Neutrophil (primary cell): Measurements from ENCODE around the gene SRXN1.
A peak's percentile ranks its signal among the peaks of the same experiment; 100 is the strongest.

Experiments used
- H3K27ac ChIP-seq: fragments of 200-600 bp; sonication (generic); 2 replicates; pipeline ENCODE4 v1.5.1; 2016; ENCODE audit warnings: mild to moderate bottlenecking, moderate library complexity
- H3K27me3 ChIP-seq: fragments of 200-600 bp; sonication (generic); 2 replicates; pipeline ENCODE4 v1.6.0; 2016; ENCODE audit warnings: mild to moderate bottlenecking
- H3K36me3 ChIP-seq: fragments of 200-600 bp; sonication (generic); 2 replicates; pipeline ENCODE4 v1.5.1; 2017
- H3K4me1 ChIP-seq, 2 experiments: fragments of 200-600 bp in 1 of 2; sonication (generic) in 1 of 2; 1 replicate in 1 of 2; 2 replicates in 1 of 2; pipeline versions ENCODE4 v1.5.1 to v1.6.1; 2013 to 2016; ENCODE audit warnings: low read depth in 1 of 2, low read length in 1 of 2, mild to moderate bottlenecking in 1 of 2, moderate library complexity in 1 of 2; ENCODE audit not compliant: control insufficient read depth in 1 of 2, insufficient read depth in 1 of 2
- H3K4me3 ChIP-seq, 2 experiments: fragments of 200-600 bp in 1 of 2; sonication (generic) in 1 of 2; 1 replicate in 1 of 2; 2 replicates in 1 of 2; pipeline ENCODE4 v1.5.1; 2013 to 2016; ENCODE audit warnings: low read depth in 1 of 2, low read length in 1 of 2, mild to moderate bottlenecking in 1 of 2, moderate library complexity in 1 of 2
- H3K9me3 ChIP-seq: fragments of 200-600 bp; sonication (generic); 2 replicates; pipeline ENCODE4 v1.5.1; 2016
- TF ChIP-seq, protein P1 (sequence below): fragments of 200-600 bp; sonication (generic); IDR thresholded peaks from 2 replicates; pipeline ENCODE4 v1.5.1; 2016; ENCODE audit warnings: antibody characterized with exemption

The SRXN1 gene

DNA sequence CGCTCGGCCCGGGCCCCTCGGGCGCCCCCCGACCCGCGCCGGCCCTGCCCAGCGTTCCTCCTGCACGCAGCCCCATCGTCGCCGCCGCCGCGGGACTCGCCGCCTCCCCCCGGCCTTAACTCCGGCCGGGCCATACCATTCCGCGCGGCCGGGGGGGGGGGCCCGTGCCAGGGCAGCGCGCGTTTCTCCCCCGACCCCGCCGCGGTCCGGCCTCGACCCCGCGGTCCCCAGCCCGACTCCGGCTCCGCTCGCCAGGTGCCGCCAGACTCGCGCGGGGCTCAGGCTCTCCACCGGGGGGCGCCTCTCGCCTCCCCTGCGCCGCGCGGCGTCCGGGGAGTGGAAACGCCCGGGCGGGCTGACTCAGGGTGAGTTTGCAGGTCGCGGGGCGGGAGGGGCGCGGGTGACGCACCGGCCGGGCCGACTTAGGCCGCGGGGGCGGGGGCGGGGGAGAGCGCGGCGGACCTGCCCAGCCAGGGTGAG, at the start of gene SRXN1:
Gene SRXN1 (minus strand): TSS at position 91 of the 480 bp plus-strand sequence. CDS start 15 bp downstream, at position 76.
- TF ChIP-seq, protein P1, sequence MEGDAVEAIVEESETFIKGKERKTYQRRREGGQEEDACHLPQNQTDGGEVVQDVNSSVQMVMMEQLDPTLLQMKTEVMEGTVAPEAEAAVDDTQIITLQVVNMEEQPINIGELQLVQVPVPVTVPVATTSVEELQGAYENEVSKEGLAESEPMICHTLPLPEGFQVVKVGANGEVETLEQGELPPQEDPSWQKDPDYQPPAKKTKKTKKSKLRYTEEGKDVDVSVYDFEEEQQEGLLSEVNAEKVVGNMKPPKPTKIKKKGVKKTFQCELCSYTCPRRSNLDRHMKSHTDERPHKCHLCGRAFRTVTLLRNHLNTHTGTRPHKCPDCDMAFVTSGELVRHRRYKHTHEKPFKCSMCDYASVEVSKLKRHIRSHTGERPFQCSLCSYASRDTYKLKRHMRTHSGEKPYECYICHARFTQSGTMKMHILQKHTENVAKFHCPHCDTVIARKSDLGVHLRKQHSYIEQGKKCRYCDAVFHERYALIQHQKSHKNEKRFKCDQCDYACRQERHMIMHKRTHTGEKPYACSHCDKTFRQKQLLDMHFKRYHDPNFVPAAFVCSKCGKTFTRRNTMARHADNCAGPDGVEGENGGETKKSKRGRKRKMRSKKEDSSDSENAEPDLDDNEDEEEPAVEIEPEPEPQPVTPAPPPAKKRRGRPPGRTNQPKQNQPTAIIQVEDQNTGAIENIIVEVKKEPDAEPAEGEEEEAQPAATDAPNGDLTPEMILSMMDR = peak; percentile 97
- peak within 1 kb of the TSS; percentile 91 for H3K27ac ChIP-seq
- H3K27me3 ChIP-seq = peaks cover 21% of the 10 kb centered on the region
- H3K9me3 ChIP-seq = no peaks in the 10 kb centered on the region
- H3K36me3 ChIP-seq = peaks cover 20% of the 10 kb centered on the region
- H3K4me3 ChIP-seq = peak within 1 kb of the TSS; percentile 82 to 98
- peaks cover 26 to 36% of the 10 kb centered on the region in 2 experiments for H3K4me1 ChIP-seq

DNA sequence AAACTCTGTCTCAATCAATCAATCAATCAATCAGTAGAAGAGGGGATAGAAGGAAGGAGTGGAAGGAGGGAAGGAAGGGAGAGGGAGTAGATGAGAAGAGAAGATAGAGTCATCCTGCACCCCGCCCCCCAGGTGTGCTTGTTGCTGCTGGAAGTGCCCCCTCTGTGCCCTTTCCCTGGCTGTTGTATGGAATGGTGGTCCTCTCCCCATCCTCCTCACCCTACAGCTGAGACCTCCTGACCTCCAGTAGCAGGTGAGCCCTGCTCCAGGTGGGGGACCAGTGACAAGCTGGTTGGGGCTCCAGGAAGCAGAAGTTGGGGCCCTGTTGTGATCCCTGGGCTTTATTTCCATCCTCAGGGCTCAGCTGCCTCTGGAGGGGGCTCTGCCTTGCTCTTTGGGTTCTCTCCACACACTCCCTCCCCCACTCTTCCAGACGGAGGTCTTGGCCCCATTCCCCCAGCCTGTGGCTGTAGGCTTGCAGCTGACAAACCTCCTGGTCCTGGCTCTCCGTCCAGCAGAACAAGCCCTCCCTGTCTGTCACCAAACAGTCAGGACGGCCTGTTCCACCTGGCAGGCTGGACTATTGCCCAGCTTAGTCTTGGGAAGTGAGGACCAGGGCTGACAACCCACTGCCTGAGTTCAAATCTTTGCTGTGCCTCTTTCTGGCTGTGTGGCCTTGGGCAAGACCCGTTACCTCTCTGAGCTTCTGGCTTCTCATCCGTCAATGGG, 48.6 kb upstream of the SRXN1 start:
- no peaks in the 10 kb centered on the region for H3K36me3 ChIP-seq
- no peaks in the 10 kb centered on the region for H3K4me1 ChIP-seq
- TF ChIP-seq, protein P1 = no peak
- H3K27ac ChIP-seq = no peak overlapping the region
- no peaks in the 10 kb centered on the region for H3K9me3 ChIP-seq
- no peak overlapping the region for H3K4me3 ChIP-seq
- H3K27me3 ChIP-seq = peaks cover 15% of the 10 kb centered on the region

DNA sequence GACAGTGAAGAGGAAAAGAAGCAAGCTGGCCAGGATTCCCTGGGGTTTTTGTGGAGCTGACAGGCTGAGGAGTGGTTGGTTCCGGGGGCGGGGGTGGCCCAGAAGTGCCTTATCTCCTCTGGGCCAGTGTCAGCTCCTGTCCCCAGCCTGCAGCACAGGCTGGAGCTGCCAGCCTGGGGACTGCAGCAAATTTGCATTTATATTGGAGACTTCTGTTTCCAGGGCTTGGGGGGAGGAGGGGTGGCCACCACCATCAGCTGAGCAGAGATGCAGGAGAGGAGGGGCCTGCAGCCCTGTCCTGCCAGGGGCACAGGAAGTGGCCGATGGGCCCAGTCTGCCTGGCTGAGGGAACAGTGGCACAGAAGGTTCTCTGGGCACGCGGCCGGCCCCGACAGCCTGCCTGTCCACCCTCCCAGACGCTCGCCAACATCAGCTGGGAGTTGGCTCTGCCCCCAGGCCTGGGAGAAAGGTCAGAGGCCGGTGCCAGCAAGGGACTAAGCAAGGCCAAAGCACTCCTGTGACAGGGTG, 46.9 kb upstream of the SRXN1 start:
- TF ChIP-seq, protein P1 = no peak
- Histone ChIP-seq H3K4me1 (no peaks in the 10 kb centered on the region), H3K4me3 (no peak overlapping the region), H3K27me3 (peaks cover 5% of the 10 kb centered on the region), H3K9me3 (no peaks in the 10 kb centered on the region), H3K27ac (no peak overlapping the region), H3K36me3 (no peaks in the 10 kb centered on the region)

DNA sequence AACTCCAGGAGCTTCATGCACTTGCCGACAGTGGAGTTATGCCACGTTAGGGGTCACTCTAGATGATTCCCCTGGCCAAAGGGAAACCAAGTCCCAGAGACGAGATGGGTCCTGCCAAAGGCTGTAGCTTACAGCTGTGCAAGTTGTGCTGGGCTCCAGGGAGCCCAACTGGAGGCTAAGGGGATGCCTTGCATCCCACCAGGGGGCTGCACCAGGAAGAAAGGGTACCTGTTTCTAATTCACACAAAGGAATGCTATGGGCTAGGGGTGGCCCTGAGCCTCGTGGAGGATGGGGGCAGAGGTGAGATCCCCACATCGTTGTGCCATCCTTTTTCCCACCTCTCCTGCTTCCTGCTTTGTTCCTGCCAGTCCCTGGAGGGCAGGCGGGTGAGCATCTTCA, 46.3 kb upstream of the SRXN1 start:
- TF ChIP-seq, protein P1 = no peak
- no peaks in the 10 kb centered on the region for H3K9me3 ChIP-seq
- no peaks in the 10 kb centered on the region for H3K4me1 ChIP-seq
- no peak overlapping the region for H3K27ac ChIP-seq
- no peak overlapping the region for H3K4me3 ChIP-seq
- H3K36me3 ChIP-seq = no peaks in the 10 kb centered on the region
- peaks cover 5% of the 10 kb centered on the region for H3K27me3 ChIP-seq

DNA sequence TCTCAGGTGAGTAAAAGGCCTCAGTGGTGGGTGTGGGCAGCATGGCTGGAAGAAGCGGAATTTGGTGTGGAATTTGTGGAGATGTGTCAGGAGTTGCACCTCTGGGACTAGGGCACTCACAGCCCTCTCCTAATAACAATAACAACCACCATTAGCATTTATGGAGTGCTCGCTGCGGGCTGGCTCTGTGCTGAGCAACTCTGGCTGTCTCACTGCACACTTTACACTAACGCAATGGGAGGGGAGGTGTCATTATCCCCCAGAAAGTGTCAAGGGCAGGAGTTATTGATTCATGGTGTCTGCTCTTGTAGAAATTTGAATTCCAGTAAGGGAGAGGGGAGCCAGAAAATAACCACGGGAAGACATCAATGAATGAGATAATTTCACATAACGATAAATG, 45.3 kb upstream of the SRXN1 start:
- TF ChIP-seq, protein P1 = no peak
- no peaks in the 10 kb centered on the region for H3K36me3 ChIP-seq
- no peaks in the 10 kb centered on the region for H3K4me1 ChIP-seq
- H3K4me3 ChIP-seq = no peak overlapping the region
- H3K27me3 ChIP-seq = peaks cover 5% of the 10 kb centered on the region
- no peak overlapping the region for H3K27ac ChIP-seq
- no peaks in the 10 kb centered on the region for H3K9me3 ChIP-seq
